ENCODE data around the gene CPB2. TPM values are rescaled to one million over a fixed set of nuclear protein-coding genes. Genes with fewer than 3 reads are reported as not detected.
A peak's percentile ranks its signal among the peaks of the same experiment; 100 is the strongest.

CPB2 gene
- total RNA-seq, 1 donor from 2014 or later: not detected

DNA sequence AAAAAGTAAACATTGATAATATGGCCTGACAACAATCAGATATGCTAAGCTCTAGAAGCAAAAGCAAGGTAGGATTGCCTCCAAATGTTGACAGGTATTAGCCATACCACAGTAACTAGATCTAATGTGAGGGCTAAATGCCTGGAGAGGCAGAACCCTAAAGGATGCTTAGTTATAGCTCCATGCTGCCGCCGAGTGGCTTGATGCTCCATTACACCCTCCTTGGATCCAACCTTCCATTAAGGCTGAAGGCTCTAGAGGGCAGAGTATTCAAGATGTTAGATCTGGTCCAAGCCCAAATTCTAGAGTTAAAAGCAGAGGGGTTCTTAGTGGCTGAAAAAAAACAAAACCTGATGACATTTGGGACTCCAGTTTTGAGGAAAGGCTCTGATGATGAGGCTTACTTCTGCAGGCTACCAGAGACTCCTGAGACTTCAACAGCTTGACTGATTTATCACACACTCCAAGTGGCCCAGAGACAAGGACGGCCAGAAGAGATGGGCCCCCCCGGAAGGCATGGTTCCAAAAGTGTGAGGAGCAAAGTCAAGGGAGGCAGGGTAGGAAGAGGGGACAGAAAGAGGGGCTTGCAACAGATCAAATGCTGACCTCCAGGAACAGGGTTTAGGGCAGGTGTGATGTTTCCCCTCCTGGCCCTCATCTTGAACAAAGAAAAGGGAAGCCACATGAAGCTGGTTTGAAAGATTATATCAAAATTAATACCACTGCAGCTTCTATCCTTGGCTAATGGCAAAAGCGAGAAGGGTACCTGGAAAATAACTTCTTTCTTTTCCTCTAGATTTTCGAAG, 21.9 kb upstream of the CPB2 start:
- H3K4me3 ChIP-seq: no peak overlapping the region
- intact Hi-C loops (cut with DNase I): no loop called here
- TF ChIP-seq, protein P1, sequence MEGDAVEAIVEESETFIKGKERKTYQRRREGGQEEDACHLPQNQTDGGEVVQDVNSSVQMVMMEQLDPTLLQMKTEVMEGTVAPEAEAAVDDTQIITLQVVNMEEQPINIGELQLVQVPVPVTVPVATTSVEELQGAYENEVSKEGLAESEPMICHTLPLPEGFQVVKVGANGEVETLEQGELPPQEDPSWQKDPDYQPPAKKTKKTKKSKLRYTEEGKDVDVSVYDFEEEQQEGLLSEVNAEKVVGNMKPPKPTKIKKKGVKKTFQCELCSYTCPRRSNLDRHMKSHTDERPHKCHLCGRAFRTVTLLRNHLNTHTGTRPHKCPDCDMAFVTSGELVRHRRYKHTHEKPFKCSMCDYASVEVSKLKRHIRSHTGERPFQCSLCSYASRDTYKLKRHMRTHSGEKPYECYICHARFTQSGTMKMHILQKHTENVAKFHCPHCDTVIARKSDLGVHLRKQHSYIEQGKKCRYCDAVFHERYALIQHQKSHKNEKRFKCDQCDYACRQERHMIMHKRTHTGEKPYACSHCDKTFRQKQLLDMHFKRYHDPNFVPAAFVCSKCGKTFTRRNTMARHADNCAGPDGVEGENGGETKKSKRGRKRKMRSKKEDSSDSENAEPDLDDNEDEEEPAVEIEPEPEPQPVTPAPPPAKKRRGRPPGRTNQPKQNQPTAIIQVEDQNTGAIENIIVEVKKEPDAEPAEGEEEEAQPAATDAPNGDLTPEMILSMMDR (IDR thresholded peaks at IDR 0.05): peak in 1 of 3 experiments; percentile 43
- TF ChIP-seq POLR2A (IDR thresholded peaks at IDR 0.05) (no peak), POLR2AphosphoS5 (IDR thresholded peaks at IDR 0.05; ENCODE audit: insufficient read depth in 1 of 2, low read depth in 1 of 2) (no peak)
- no peaks in the 10 kb centered on the region for H3K36me3 ChIP-seq
- no peaks in the 10 kb centered on the region for H3K4me1 ChIP-seq
- no peaks in the 10 kb centered on the region for H3K27me3 ChIP-seq
- DNase-seq (ENCODE audit: extremely low spot score in 2 of 2): no peak
- H3K9me3 ChIP-seq: no peaks in the 10 kb centered on the region
- no peak overlapping the region for H3K27ac ChIP-seq

DNA sequence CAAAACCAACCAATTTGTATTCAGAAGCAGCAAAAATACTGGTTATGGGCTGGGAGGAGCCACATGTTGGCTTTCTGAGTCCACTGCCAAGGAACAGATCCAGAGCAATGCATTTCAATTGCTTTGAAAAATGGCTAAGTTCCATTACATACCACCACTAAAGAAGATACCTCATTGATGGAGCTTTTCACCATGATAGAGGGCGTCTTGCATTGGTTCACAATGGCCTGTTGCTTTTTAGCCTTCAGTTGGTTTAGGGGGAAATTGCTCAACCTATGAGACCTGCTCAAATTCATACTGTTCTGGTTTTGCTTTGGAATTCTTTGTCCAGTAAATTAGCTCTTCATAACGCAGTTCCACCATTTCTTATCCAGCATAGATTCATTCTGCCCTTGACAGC, 21.2 kb upstream of the CPB2 start:
- Histone ChIP-seq H3K27ac (no peak overlapping the region), H3K36me3 (no peaks in the 10 kb centered on the region), H3K4me3 (no peak overlapping the region), H3K9me3 (no peaks in the 10 kb centered on the region), H3K4me1 (no peaks in the 10 kb centered on the region), H3K27me3 (no peaks in the 10 kb centered on the region)
- no peak for DNase-seq (ENCODE audit: extremely low spot score in 2 of 2)
- TF ChIP-seq, protein P1 (IDR thresholded peaks at IDR 0.05): no peak
- TF ChIP-seq POLR2A (IDR thresholded peaks at IDR 0.05) (no peak), POLR2AphosphoS5 (IDR thresholded peaks at IDR 0.05; ENCODE audit: insufficient read depth in 1 of 2, low read depth in 1 of 2) (no peak)
- intact Hi-C loops (cut with DNase I): no loop called here

DNA sequence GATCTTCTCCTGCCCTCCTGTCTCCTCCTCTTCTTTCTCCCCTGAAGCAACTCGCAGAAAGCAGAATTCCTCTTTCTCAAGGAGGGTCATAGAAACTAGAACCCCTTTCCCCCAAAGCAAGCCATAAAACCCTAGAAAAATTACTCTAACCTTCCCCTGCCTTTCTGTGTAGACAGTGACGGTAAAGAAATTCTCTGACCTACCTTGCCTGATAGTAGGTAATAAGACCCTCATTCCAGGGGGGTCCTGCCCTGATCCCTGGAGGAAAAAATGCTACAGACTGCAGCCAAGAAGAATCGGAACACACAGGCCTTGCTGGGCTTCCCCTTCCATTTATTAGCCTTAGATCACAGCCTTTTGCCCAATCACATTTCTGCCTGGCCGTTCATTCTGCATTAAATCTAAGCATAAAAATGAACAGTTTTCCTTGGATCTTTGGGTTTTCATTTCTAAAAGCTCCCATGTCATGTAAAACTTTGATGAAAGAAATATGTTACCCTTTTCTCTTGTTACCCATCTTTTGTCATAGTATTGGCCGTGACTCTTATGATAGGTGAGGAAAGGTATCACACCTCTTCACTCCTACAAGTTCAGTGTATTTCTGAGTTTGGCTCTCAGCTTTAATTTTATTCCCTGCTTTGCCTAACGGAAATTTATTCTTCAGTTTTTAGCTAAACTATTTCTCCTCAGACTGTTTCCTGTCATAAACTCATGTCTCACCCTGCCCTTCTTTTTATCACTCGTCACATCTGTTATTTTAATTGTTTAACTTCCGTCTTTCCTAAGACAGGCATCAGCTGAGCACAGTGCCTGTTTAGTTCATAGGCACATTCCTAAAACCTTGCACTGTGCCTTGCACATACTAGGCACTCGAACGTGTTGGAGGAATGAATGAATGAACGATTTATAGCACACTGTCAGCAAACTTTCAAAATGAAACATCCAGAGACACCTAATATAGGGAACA, 20.4 kb upstream of the CPB2 start:
- intact Hi-C loops (cut with DNase I): no loop called here
- Histone ChIP-seq H3K27me3 (no peaks in the 10 kb centered on the region), H3K27ac (no peak overlapping the region), H3K9me3 (no peaks in the 10 kb centered on the region), H3K4me3 (no peak overlapping the region), H3K4me1 (no peaks in the 10 kb centered on the region), H3K36me3 (no peaks in the 10 kb centered on the region)
- TF ChIP-seq, protein P1 (IDR thresholded peaks at IDR 0.05): no peak
- TF ChIP-seq POLR2A (IDR thresholded peaks at IDR 0.05) (no peak), POLR2AphosphoS5 (IDR thresholded peaks at IDR 0.05; ENCODE audit: insufficient read depth in 1 of 2, low read depth in 1 of 2) (no peak)
- DNase-seq (ENCODE audit: extremely low spot score in 2 of 2): no peak

DNA sequence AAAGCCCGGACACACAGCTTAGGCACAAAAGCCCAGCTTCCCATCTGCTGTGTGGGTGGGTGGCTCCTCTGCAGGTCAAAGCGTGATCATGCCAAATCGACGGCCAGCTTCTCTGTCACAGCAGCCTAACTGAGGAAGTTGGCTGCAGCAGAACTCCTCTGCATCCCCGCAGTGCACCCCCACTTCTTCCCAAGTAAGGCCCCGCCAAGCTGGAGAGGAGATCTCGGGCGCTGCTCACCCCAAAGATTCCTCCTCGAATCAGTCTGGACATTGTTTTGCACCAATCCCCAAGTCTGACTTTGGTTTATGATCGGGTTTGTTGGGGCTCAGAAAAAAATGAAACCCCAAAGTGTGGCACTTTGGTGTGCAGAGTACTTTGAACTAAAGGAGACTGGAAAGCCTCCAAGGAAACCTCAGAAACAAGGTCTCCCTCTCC, 19.7 kb upstream of the CPB2 start:
- H3K9me3 ChIP-seq: no peaks in the 10 kb centered on the region
- H3K36me3 ChIP-seq: no peaks in the 10 kb centered on the region
- TF ChIP-seq, protein P1 (IDR thresholded peaks at IDR 0.05): no peak
- TF ChIP-seq POLR2AphosphoS5 (IDR thresholded peaks at IDR 0.05; ENCODE audit: insufficient read depth in 1 of 2, low read depth in 1 of 2) (no peak), POLR2A (IDR thresholded peaks at IDR 0.05) (no peak)
- intact Hi-C loops (cut with DNase I): no loop called here
- no peaks in the 10 kb centered on the region for H3K4me1 ChIP-seq
- H3K4me3 ChIP-seq: no peak overlapping the region
- no peaks in the 10 kb centered on the region for H3K27me3 ChIP-seq
- no peak overlapping the region for H3K27ac ChIP-seq
- DNase-seq (ENCODE audit: extremely low spot score in 2 of 2): no peak

Measured in vagina (tissue), 2 donors.